PC-9 (cell line): Measurements from ENCODE around the gene PGPEP1. TPM values are rescaled to one million over a fixed set of nuclear protein-coding genes. Genes with fewer than 3 reads are reported as not detected.

ENCODE experiments used
- BruUV-seq: library from RNA; stranded (reverse); fragments of 400-500 nt; replicated peaks from 2 replicates; lab custom pipeline; 2021; lab: Mats Ljungman, UMichigan
- CTCF ChIA-PET: fragments of 300-600 bp; sonication (Branson Sonifier 250); formaldehyde crosslinking; loops from one replicate; lab custom pipeline; 2022; ENCODE audit warnings: antibody characterized with exemption; lab: Charles Lee
- POLR2A ChIA-PET: fragments of 300-600 bp; sonication (Branson Sonifier 250); formaldehyde crosslinking; loops from one replicate; lab custom pipeline; 2022; ENCODE audit warnings: antibody characterized with exemption; ENCODE audit not compliant: unreplicated experiment; lab: Charles Lee
- DNase-seq, 2 experiments: peaks; one replicate each; pipeline versions ENCODE4 v3.0.0 to v3.0.0-alpha.2; 2015 to 2022; ENCODE audit warnings: mixed read lengths in 1 of 2
- H2AFZ ChIP-seq: fragments of 200-600 bp; sonication (generic); 2 replicates; pipeline ENCODE4 v1.8.1; 2017; ENCODE audit warnings: antibody characterized with exemption
- H3F3A ChIP-seq: fragments of 200-600 bp; sonication (generic); 2 replicates; pipeline ENCODE4 v1.8.1; 2017; ENCODE audit warnings: antibody characterized with exemption, mild to moderate bottlenecking, low read depth; ENCODE audit not compliant: insufficient read depth
- H3K27ac ChIP-seq: fragments of 200-600 bp; sonication (generic); 2 replicates; pipeline ENCODE4 v1.6.1; 2016; ENCODE audit warnings: mixed run types
- H3K27me3 ChIP-seq: fragments of 200-600 bp; sonication (generic); 2 replicates; pipeline ENCODE4 v1.6.1; 2016; ENCODE audit warnings: low read depth, mixed run types; ENCODE audit not compliant: insufficient read depth
- H3K36me3 ChIP-seq: fragments of 200-600 bp; sonication (generic); 2 replicates; pipeline ENCODE4 v1.6.1; 2016; ENCODE audit warnings: low read depth, mixed run types
- H3K4me1 ChIP-seq: fragments of 200-600 bp; sonication (generic); replicated peaks from 2 replicates; pipeline ENCODE4 v1.6.1; 2016; ENCODE audit warnings: mixed run types; ENCODE audit not compliant: insufficient read depth
- H3K4me2 ChIP-seq: fragments of 200-600 bp; sonication (generic); 2 replicates; pipeline ENCODE4 v1.6.1; 2017; ENCODE audit warnings: mixed run types
- H3K4me3 ChIP-seq: fragments of 200-600 bp; sonication (generic); 2 replicates; pipeline ENCODE4 v1.6.1; 2016; ENCODE audit warnings: mixed run types
- H3K79me2 ChIP-seq: fragments of 200-600 bp; sonication (generic); 2 replicates; pipeline ENCODE4 v1.6.1; 2017; ENCODE audit warnings: low read depth, mixed run types
- H3K9me2 ChIP-seq: fragments of 200-600 bp; sonication (generic); 2 replicates; pipeline ENCODE4 v1.8.1; 2017; ENCODE audit warnings: mild to moderate bottlenecking; ENCODE audit not compliant: insufficient read depth
- H3K9me3 ChIP-seq: fragments of 200-600 bp; sonication (generic); 2 replicates; pipeline ENCODE4 v1.8.1; 2016; ENCODE audit warnings: low read depth; ENCODE audit not compliant: insufficient read depth
- H4K20me1 ChIP-seq: fragments of 200-600 bp; sonication (generic); 2 replicates; pipeline ENCODE4 v1.8.1; 2017; ENCODE audit not compliant: insufficient read depth
- EZH2 ChIP-seq: fragments of 200-600 bp; sonication (generic); IDR thresholded peaks from 2 replicates; pipeline ENCODE4 v1.8.0; 2017; ENCODE audit warnings: antibody characterized with exemption, low read depth
- intact Hi-C: fragments of 100-400 bp; cut with micrococcal nuclease; formaldehyde crosslinking; loops from one replicate; pipeline ENCODE4 v1.10.0; 2022; ENCODE audit not compliant: unreplicated experiment
- total RNA-seq: library from RNA; stranded (reverse); gene quantifications from 2 replicates; pipeline ENCODE4 v1.2.3, GENCODE V29; 2021
- TF ChIP-seq, protein P1 (sequence below): fragments of 200-600 bp; sonication (generic); conservative IDR thresholded peaks from 2 replicates; pipeline ENCODE4 v1.6.1; 2017; ENCODE audit warnings: mixed run types, antibody characterized with exemption, mild to moderate bottlenecking, moderate library complexity

The PGPEP1 gene
- total RNA-seq, 1 experiment from 2014 or later = 53.6 TPM

DNA sequence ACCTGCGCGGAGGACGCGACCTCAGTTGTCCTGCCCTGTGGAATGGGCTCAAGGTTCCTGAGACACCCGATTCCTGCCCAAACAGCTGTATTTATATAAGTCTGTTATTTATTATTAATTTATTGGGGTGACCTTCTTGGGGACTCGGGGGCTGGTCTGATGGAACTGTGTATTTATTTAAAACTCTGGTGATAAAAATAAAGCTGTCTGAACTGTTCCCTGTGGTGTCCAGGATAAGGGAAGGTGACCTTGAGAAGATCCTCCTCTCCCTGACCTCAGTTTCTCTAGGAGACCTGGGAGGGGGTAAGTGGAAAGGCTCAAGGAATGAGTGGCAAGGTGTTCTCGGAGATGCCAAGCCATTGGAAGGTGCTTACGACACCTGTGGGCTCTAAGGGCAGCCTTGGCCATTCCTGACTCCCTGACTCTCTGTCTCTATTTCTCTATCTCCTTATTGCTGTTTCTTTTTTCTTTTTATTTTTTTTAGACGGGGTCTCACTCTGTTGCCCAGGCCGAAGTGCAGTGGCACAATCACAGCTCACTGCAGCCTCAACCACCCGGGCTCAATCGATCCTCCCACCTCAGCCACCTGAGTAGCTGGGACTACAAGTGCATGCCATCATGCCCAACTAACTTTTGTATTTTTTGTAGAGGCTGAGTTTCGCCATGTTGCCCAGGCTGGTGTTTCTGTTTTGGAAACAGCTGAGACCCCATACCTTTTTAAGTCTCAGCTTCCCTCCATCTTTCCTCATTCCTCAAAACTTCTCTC, 48.7 kb downstream of the PGPEP1 start:
- no peak for DNase-seq
- 0 out of 2 replicates have a peak overlapping the region, but pooled peaks have one; percentile 2 for H3K27ac ChIP-seq
- H3K27me3 ChIP-seq = no peaks in the 10 kb centered on the region
- ChIA-PET POLR2A (no interaction called here), CTCF (interaction anchor here (0.6 kb wide), 2 partner anchors 273 to 642 kb away, joined by 3 to 14 read pairs; no protein-coding TSS in a partner anchor)
- H3K4me1 ChIP-seq = peaks cover 10% of the 10 kb centered on the region
- peaks cover 31% of the 10 kb centered on the region for H3K79me2 ChIP-seq
- peaks cover 33% of the 10 kb centered on the region for H4K20me1 ChIP-seq
- H3K4me2 ChIP-seq = peak overlapping the region; percentile 86
- intact Hi-C loops = no loop called here
- peaks cover 59% of the 10 kb centered on the region for H3F3A ChIP-seq
- peaks cover 28% of the 10 kb centered on the region for H3K36me3 ChIP-seq
- H3K9me3 ChIP-seq = no peaks in the 10 kb centered on the region
- no peaks in the 10 kb centered on the region for H3K9me2 ChIP-seq
- BruUV-seq = no TSS peak
- H2AFZ ChIP-seq = no peak overlapping the region
- peak overlapping the region; percentile 91 for H3K4me3 ChIP-seq
- TF ChIP-seq, protein P1, sequence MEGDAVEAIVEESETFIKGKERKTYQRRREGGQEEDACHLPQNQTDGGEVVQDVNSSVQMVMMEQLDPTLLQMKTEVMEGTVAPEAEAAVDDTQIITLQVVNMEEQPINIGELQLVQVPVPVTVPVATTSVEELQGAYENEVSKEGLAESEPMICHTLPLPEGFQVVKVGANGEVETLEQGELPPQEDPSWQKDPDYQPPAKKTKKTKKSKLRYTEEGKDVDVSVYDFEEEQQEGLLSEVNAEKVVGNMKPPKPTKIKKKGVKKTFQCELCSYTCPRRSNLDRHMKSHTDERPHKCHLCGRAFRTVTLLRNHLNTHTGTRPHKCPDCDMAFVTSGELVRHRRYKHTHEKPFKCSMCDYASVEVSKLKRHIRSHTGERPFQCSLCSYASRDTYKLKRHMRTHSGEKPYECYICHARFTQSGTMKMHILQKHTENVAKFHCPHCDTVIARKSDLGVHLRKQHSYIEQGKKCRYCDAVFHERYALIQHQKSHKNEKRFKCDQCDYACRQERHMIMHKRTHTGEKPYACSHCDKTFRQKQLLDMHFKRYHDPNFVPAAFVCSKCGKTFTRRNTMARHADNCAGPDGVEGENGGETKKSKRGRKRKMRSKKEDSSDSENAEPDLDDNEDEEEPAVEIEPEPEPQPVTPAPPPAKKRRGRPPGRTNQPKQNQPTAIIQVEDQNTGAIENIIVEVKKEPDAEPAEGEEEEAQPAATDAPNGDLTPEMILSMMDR = no peak
- no peak for TF ChIP-seq EZH2

DNA sequence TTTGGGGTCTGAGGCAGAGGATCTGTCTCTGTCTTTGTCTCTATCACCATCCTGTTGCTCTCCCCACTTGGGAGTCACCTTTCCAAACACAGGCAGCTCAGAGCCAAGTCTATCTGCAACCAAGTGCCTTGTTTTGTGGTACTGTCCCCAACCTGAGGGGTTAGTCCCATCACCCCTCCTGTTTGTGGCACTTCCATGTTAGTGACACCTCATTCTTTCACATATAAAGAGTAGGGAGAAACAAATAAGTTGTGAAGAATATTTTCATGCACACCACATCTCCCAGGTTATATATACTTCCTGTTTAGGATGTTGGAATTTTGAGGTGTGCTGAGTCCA, 49.3 kb downstream of the PGPEP1 start:
- CTCF ChIA-PET = interaction anchor here (0.6 kb wide), 1 partner anchor 273 kb away, joined by 3 read pairs; no protein-coding TSS in a partner anchor

DNA sequence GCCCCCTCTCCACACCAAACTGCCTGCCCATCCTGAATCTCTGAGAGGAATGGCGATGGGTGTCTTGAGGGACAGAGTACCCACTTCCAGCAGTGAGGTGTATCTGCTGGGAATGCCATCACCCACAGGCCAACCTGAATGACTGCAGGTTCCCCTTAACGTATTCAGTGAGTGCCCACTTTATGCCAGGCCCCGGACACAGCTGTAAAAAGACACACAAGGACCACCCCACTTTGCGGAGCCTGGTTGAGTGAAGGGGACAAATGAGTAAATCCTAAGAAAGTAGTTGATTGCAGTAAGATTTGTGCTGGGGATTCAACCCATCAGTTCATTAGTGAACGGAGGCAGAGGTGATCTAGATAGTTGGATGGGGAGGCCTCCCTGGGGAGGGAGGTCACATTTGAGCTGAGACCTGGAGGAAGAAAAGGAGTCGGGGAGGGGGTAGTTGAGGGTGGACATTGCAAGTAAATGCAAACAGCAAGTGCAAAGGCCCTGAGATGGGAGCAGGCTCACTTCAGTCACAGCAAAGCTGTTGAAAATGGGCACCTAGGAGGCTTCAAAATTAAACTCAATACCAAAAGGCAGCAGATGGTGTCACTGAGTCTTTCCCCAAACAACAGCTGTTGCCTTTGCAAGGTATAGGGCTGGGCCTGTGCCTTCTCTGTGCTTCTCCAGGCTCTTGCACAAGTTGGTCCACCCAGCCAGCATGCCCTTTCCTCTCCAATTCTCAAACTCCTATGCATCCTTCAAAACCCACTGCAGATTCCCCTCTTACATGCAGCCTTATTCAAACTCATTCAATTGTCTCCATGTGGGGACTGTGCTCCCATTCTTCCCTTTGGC, 49.9 kb downstream of the PGPEP1 start:
- H3K4me1 ChIP-seq = peaks cover 6% of the 10 kb centered on the region
- peaks cover 31% of the 10 kb centered on the region for H3K79me2 ChIP-seq
- peak overlapping the region; percentile 5; the same call in 1 of the 2 replicates for H3K27ac ChIP-seq
- TF ChIP-seq EZH2 = no peak
- TF ChIP-seq, protein P1 = no peak
- peaks cover 54% of the 10 kb centered on the region for H3F3A ChIP-seq
- H3K9me2 ChIP-seq = no peaks in the 10 kb centered on the region
- DNase-seq = no peak
- no peaks in the 10 kb centered on the region for H3K27me3 ChIP-seq
- H2AFZ ChIP-seq = no peak overlapping the region
- H4K20me1 ChIP-seq = peaks cover 33% of the 10 kb centered on the region
- peaks cover 28% of the 10 kb centered on the region for H3K36me3 ChIP-seq
- ChIA-PET CTCF (interaction anchor here (0.6 kb wide), 2 partner anchors 14 to 274 kb away, joined by 3 to 4 read pairs; no protein-coding TSS in a partner anchor), POLR2A (no interaction called here)
- no peak overlapping the region for H3K4me3 ChIP-seq
- H3K9me3 ChIP-seq = no peaks in the 10 kb centered on the region
- peak overlapping the region; percentile 86; the same call in 1 of the 2 replicates for H3K4me2 ChIP-seq
- no TSS peak for BruUV-seq
- intact Hi-C loops = no loop called here

More for the DNA sequence above, 49.3 kb downstream of the PGPEP1 start:
- Histone ChIP-seq H3K9me3 (no peaks in the 10 kb centered on the region), H3K79me2 (peaks cover 31% of the 10 kb centered on the region), H3K9me2 (no peaks in the 10 kb centered on the region), H2AFZ (no peak overlapping the region), H3K27me3 (no peaks in the 10 kb centered on the region), H3F3A (peaks cover 59% of the 10 kb centered on the region), H3K4me2 (peak overlapping the region; percentile 86), H3K4me1 (peaks cover 10% of the 10 kb centered on the region), H4K20me1 (peaks cover 33% of the 10 kb centered on the region), H3K27ac (0 out of 2 replicates have a peak overlapping the region, but pooled peaks have one; percentile 2), H3K36me3 (peaks cover 28% of the 10 kb centered on the region), H3K4me3 (peak overlapping the region; percentile 91; the same call in 1 of the 2 replicates)
- intact Hi-C loops = no loop called here
- TF ChIP-seq, protein P1 = no peak
- TF ChIP-seq EZH2 = no peak
- DNase-seq = no peak
- POLR2A ChIA-PET = no interaction called here
- no TSS peak for BruUV-seq
